Stimulated activated CD8-positive, alpha-beta memory T cell treated with anti-CD3 and anti-CD28 coated beads, Interleukin-15, amount 100 ng/mL, for 1 hour (primary cell): ENCODE measurements around the gene CCDC97.

ENCODE experiments used
- DNase-seq: peaks from one replicate; pipeline ENCODE4 v3.0.0-alpha.2; 2020; ENCODE audit warnings: low read depth

CCDC97 gene

GRCh38 chr19:41320185-41320518 lies 10.2 kb downstream of the CCDC97 start:
- no peak for DNase-seq

DNA sequence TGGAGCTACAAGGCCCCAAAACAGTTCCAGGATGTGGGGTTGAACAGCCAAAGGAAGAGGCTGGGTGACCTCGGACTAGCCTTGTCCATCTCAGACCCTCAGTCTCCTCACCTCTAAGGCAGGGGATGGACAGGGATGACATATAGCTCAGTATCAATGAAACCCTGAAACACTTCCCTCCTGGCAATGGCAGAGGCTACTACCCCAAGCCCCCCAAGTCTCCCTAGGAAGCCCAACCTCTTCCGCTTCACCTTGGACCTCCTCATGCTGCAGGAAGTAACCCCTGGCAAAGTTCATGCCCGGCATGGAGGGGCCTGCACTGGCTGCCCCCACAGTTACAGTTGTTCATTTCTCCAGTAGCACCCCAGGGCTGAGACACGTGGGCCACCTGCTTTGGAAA lies 10.6 kb downstream of the CCDC97 start:
- DNase-seq = no peak

DNA sequence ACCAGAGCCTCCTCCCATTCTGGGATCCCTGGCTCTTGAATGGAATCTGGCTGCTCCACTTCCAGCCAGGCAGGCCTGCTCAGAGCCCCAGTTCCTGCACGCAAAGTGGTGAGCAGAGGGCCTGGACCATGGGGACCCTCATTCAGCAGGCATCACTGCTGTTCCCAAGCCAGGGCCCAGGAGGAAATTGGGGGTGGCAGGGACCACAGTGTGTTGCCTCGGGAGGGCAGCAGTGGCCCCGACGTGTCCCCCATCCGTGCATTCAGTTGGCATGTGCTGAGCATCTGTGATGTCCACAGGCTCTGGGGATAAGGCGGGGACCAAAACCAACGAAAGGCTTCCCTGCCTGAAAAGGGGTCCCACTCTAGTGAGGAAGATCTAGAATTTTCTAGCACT lies 11.2 kb downstream of the CCDC97 start:
- no peak for DNase-seq

DNA sequence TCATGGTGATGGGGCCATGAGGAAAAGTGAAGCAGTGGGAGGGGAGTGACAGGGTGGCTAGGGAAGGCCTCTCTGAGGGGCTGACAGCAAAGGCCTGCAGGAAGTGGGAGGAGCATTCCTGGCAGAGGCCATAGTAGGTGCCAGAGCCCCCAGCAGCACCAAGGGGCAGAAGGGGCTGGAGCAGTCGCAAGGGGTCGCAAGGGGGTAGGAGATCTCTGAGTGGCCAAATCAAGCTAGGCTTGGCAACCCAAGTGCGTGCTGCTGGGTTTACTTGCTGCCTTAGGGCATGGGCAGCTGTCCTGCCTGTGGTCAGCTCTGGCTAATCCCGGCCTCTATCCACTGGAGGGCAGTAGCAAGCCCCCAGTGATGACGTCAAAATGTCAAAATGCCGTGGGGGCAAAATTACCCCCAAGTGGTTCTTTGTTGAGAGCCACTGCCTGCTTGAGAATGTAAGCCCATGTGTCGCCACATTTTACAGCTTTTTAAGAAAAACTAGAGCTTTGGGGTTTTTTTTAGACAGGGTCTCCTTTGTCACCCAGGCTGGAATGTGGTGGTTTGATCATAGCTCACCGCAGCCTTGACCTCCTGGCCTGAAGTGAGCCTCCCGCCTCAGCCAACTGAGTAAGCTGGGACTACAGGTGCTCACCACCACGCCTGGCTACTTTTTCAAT lies 11.8 kb downstream of the CCDC97 start:
- no peak for DNase-seq

- no peak for DNase-seq
Observed at GRCh38 chr19:41322451-41322850, 12.5 kb downstream of the CCDC97 start.

DNA sequence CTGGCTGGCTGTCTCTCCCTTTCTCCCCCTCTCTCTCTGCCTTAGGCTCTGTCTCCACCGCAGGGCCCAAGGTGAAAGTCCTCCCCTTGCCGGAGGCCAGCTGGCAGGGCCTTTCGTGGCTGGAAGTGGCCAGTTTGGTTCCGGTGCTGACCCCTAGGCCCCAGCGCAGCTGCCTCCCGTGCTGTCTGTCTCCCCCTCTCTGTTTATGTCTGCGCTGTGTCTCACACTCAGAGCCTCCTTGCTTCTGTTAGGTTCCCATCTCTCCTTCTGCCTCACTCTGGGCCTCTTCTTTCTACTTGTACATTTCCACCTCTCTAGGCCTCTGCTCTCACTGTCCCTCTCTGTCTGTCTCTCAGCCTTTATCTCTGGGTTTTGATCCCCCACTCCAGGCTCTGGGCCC lies 13.1 kb downstream of the CCDC97 start:
- DNase-seq = no peak

GRCh38 chr19:41323430-41324125 lies 13.6 kb downstream of the CCDC97 start:
- DNase-seq = no peak

- DNase-seq = no peak
Observed at GRCh38 chr19:41324231-41324702, 14.3 kb downstream of the CCDC97 start.

GRCh38 chr19:41324921-41325639 lies 15.1 kb downstream of the CCDC97 start:
- no peak for DNase-seq

GRCh38 chr19:41325640-41325946 lies 15.6 kb downstream of the CCDC97 start:
- no peak for DNase-seq

- DNase-seq = no peak
Observed at GRCh38 chr19:41325947-41326706, 16.2 kb downstream of the CCDC97 start.

DNA sequence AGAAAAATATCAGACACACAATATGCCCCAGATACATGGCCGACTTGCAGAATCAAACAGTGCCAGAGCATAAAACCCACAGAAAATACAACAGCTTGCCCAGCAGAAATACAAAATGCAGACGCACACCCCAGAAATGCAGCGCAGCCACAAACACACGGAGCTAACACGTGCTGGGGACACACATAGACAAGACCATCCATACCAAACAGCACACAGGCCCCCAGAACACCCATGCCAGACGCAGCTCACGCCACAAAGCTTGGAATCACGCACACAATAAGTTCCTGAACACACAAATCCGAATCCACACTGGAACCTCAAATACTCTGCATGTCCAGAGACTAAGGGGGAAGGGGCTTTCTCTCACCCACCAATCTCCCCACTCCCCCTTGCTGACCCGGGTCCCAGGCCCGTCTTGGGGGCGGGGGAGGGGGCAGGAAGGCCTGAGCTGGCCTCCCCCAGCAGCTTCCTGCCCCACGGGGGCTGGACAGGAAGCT lies 17.2 kb downstream of the CCDC97 start:
- DNase-seq = no peak

- DNase-seq = peak; percentile 58
Observed at GRCh38 chr19:41327576-41328156, 17.7 kb downstream of the CCDC97 start.

DNA sequence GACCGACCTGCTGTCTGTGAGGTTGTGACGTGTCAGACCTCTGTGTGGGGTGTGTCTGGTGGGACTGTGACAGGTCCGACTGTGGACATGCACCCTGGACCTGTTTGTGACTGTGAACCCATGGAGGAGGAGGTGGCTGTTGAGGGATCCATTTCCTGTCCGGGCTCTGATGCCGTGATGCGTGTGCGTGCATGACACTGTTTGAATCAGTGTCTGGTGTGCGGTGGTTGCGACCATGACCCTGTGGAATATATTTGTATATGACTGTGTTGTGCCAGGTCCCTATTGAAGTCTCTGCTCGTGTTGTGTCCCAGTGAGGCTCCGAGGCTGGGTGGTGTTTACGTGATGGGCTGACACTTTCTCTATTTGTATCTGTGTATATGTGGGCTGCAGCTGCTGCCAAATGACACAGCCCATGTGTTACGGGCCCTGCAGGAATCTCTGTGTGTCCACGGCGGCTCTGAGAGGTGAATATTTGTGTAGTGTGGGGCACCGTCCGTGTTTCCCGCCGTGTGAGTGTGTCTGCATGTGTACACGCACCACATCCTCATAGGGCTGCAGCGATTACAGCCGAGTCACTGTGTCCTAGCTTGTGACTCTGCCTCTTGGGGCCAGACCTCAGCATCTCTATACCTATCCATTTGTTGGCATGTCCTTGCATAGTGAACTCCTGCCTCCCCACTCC lies 18.3 kb downstream of the CCDC97 start:
- DNase-seq = no peak

- DNase-seq = no peak
Observed at GRCh38 chr19:41328842-41329225, 18.9 kb downstream of the CCDC97 start.

GRCh38 chr19:41330481-41330880 lies 20.5 kb downstream of the CCDC97 start:
- no peak for DNase-seq

DNA sequence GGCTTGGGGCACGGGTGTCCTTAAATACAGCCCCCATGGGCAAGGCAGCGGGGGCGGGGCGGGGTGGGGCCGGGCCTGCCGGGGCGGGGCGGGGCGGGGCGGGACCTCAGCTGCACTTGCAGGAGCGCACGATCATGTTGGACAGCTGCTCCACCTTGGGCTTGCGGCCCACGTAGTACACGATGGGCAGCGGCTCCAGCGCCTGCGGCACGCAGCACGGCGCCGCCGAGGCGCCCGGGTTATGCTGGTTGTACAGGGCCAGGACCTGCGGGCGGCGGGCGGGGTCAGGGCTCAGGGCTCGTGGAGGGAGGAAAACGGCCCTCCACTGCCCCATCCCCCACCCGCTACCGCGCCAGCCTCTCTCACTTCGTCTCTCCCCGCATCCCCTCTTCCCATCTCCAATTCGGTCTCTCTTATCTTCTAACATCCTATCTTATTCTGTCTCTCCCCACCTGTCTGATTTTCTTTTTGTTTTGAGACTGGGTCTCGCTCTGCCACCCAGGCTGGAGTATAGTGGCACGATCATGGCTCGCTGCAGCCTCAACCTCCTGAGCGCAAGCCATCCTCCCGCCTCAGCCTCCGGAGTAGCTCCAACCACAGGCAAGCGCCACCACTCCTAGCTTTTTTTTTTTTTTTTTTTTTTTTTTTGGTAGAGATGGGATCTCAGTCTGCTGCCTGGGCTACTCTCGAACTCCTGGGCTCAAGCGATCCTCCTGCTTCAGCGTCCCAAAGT lies 21.1 kb downstream of the CCDC97 start:
- DNase-seq = no peak

GRCh38 chr19:41332000-41332399 lies 22.0 kb downstream of the CCDC97 start:
- DNase-seq = no peak

DNA sequence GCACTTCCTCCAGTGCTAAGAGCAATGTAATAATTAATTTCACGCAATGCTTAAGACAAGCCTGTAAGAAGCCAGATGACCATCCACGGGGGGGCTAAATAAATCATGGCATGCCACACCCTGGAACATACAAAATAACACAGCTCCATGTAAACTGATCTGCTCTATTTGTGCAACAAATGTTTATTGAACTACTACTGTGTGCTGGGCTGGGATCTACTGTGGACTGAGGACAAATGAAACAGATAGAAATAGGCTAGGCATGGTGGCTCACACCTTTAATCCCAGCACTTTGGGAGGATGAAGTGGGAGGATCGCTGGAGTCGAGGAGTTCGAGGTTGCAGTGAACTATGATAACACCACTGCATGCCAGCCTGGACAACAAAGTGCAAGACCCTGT lies 22.5 kb downstream of the CCDC97 start:
- no peak for DNase-seq

DNA sequence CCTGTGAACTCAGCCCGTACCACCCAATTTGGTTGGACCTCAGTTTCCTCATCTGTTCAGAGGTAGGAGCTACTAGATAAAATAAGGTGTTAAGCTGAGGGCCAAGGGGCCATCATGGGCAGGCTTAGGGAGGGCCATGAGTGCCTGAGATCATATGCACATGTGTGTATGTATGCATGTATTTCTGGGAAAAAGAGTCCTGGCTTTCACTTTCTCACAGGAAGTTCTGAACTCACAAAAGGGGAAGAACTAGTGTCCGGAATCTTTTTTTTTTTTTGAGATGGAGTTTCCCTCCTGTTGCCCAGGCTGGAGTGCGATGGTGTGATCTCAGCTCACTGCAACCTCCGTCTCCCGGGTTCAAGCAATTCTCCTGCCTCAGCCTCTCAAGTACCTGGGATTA lies 24.8 kb downstream of the CCDC97 start:
- DNase-seq = no peak

DNA sequence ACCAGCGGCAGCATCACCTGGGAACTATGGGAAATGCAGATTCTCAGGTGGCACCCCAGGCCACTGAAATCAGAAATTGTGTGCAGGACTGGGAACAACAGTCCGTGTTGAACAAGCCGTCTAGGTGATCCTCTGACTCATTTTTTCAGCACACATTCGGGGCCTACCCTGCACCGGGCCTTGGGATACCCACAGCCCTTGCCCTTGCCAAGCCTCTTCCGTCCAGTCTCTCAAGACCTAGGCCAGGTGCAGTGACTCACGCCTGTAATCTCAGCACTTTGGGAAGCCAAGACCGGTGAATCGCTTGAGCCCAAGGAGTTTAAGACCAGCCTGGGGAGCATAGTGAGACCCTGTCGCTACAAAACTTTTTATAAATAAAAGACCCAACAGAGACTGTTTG lies 25.5 kb downstream of the CCDC97 start:
- no peak for DNase-seq
